Measurements from ENCODE around the gene C12orf76. TPM values are rescaled to one million over a fixed set of nuclear protein-coding genes. Genes with fewer than 3 reads are reported as not detected.
A peak's percentile ranks its signal among the peaks of the same experiment; 100 is the strongest.

C12orf76 gene, protein sequence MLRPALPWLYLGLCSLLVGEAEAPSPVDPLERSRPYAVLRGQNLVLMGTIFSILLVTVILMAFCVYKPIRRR
- 7.3 and 13.4 TPM in 2 replicates for total RNA-seq (2022)
- percentile 45 among the genes with signal in this experiment for Bru-seq, nascent RNA
- BruChase-seq, experiment 1, labeled RNA remaining after a 6-hour chase, result percentile 46 among the genes with signal in this experiment
- BruChase-seq, experiment 2, labeled RNA remaining after a 2-hour chase, result percentile 53 among the genes with signal in this experiment
- long read RNA-seq, partial matches to known transcripts, result 2 of 9 reads
- long read RNA-seq, other reads (novel, unspliced or antisense), result 4 of 9 reads

DNA sequence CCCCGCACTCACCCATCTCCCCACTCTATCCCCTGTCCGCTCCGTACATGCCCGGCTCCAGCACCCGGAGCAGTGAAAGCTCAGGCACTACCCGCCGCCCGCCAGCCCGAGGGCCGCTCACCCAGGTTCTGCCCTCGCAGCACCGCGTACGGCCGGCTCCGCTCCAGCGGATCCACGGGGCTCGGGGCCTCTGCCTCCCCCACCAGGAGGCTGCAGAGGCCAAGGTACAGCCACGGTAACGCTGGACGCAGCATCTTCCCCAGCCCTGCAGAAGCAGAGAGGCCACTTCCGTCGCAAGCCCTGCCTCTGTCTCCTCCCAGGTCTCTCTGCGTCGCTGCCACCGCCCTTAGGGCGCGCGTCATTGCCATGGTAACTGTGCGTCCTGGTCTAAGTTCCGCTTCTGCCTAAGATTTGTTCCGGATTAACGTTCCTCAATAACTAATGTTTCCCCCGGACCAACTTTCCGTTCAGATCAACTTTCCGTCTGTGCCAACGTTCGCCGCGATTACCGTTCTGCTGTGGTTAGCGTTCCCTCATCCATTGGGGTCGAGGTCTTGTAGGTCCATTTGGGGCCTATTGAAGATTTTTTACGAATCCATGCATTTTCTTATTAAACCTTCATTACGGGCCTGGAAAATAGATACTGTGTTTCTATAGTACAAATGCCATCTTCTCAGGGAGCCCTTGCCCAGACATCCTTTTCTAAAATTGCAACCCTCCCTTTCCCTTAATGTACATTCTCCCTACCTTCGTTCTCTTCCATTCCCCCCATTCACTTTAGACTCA lies at the start of gene C12orf76:
Gene C12orf76, minus strand, starts transcription at position 281 of the 786 bp plus-strand sequence. Its CDS starts 27 bp downstream, at position 254.
- TF ChIP-seq, protein P1, sequence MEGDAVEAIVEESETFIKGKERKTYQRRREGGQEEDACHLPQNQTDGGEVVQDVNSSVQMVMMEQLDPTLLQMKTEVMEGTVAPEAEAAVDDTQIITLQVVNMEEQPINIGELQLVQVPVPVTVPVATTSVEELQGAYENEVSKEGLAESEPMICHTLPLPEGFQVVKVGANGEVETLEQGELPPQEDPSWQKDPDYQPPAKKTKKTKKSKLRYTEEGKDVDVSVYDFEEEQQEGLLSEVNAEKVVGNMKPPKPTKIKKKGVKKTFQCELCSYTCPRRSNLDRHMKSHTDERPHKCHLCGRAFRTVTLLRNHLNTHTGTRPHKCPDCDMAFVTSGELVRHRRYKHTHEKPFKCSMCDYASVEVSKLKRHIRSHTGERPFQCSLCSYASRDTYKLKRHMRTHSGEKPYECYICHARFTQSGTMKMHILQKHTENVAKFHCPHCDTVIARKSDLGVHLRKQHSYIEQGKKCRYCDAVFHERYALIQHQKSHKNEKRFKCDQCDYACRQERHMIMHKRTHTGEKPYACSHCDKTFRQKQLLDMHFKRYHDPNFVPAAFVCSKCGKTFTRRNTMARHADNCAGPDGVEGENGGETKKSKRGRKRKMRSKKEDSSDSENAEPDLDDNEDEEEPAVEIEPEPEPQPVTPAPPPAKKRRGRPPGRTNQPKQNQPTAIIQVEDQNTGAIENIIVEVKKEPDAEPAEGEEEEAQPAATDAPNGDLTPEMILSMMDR (IDR thresholded peaks at IDR 0.05; ENCODE audit: unreplicated experiment), result no peak
- intact Hi-C loops (cut with micrococcal nuclease), result no loop called here
- BruUV-seq (replicated peaks), result no TSS peak

DNA sequence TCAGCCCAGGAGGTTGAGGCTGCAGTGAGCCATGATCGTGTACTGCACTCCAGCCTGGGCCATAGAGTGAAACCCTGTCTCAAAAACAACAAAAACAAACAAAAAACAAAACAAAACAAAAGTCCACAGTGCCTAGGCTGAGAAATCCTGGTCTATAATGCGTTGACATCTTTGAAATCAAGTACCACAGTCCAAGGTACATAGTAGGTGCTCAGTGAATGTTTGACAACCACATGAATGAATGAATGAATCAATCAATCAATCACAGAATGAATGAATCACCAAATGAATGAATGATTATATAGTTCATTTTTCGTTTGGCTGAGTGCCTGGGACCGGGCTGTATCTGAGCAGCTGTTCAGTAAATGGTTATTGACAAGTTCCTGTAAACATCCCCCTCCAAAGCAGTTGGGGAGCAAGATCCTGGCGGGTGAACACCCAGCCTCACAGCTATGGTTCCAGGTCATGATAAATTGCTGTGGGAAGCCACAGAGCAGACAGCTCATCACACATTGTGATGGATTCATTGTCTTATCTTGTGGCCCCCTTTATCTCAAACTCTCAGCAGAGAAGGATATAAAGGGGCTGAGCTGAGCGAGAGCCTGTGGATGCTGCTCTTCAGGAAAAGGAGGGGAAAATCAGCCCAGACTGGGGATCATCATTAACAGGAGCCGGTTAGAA lies 45.4 kb upstream of the C12orf76 start:
- DNase-seq (ENCODE audit: unreplicated experiment), result no peak
- Mint-ChIP-seq H3K9me3 (ENCODE audit: unreplicated experiment) (no peaks in the 10 kb centered on the region), H3K27me3 (ENCODE audit: insufficient read depth, unreplicated experiment) (peaks cover 27% of the 10 kb centered on the region), H3K4me3 (ENCODE audit: unreplicated experiment) (no peak overlapping the region), H3K4me1 (ENCODE audit: insufficient read depth, unreplicated experiment) (no peaks in the 10 kb centered on the region), H3K36me3 (ENCODE audit: insufficient read depth, unreplicated experiment) (no peaks in the 10 kb centered on the region), H3K27ac (ENCODE audit: low read depth, unreplicated experiment) (no peak overlapping the region)
- intact Hi-C loops (cut with micrococcal nuclease), result no loop called here
- POLR2A ChIA-PET, result no interaction called here
- TF ChIP-seq, protein P1 (IDR thresholded peaks at IDR 0.05; ENCODE audit: unreplicated experiment), result no peak
- CTCF ChIA-PET, result interaction anchor here (1.4 kb wide), 1 partner anchor 338 kb away, joined by 7 read pairs; no protein-coding TSS in a partner anchor
- BruUV-seq (replicated peaks), result no TSS peak

More for the DNA sequence above, at the start of gene C12orf76:
- Mint-ChIP-seq H3K4me1 (ENCODE audit: insufficient read depth, unreplicated experiment) (peaks cover 20% of the 10 kb centered on the region), H3K9me3 (ENCODE audit: unreplicated experiment) (no peaks in the 10 kb centered on the region), H3K27ac (ENCODE audit: low read depth, unreplicated experiment) (peak within 1 kb of the TSS; percentile 97), H3K36me3 (ENCODE audit: insufficient read depth, unreplicated experiment) (peaks cover 17% of the 10 kb centered on the region), H3K4me3 (ENCODE audit: unreplicated experiment) (peak within 1 kb of the TSS; percentile 98), H3K27me3 (ENCODE audit: insufficient read depth, unreplicated experiment) (no peaks in the 10 kb centered on the region)
- DNase-seq (ENCODE audit: unreplicated experiment), result peak; percentile 97
- ChIA-PET POLR2A (interaction anchor here (0.6 to 1.9 kb wide), 8 partner anchors 9 to 1551 kb away, joined by 3 to 15 read pairs (median 4); partner anchors contain the start of genes ANKRD13A and ARPC3), CTCF (no interaction called here)

DNA sequence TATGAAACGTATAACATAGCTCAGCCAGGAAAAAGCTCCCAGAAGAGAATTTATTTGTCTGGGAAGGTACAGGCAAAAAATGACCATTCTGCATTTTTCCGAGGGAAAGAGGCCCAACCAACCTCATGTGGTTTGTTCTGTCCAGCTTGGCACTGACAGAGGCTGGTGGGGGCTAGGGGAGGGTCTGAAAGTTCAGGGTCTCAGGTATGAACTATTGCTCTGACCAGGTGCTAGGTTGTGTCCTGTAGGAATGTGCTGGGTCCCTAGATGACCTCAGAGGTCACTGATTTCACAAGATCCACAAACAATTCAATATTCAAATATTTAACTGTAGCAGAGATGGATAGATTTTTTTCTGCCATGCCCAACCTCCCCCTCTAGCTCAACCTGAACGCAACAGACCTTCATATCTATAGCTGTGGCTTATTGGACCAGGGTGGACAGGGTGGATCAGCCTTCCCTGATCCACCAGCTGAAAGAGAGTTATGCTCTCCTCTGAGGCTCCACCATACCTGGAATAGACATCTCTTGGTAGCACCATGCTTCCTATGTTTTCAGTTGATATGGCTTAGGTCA lies 42.9 kb upstream of the C12orf76 start:
- Mint-ChIP-seq H3K36me3 (ENCODE audit: insufficient read depth, unreplicated experiment) (no peaks in the 10 kb centered on the region), H3K4me3 (ENCODE audit: unreplicated experiment) (no peak overlapping the region), H3K4me1 (ENCODE audit: insufficient read depth, unreplicated experiment) (no peaks in the 10 kb centered on the region), H3K9me3 (ENCODE audit: unreplicated experiment) (no peaks in the 10 kb centered on the region), H3K27ac (ENCODE audit: low read depth, unreplicated experiment) (no peak overlapping the region), H3K27me3 (ENCODE audit: insufficient read depth, unreplicated experiment) (peaks cover 40% of the 10 kb centered on the region)
- no peak for DNase-seq (ENCODE audit: unreplicated experiment)
- CTCF ChIA-PET, result interaction anchor here (0.7 to 2.2 kb wide), 3 partner anchors 9 to 31 kb away, joined by 3 to 19 read pairs (median 11); no protein-coding TSS in a partner anchor
- TF ChIP-seq, protein P1 (IDR thresholded peaks at IDR 0.05; ENCODE audit: unreplicated experiment), result no peak
- POLR2A ChIA-PET, result interaction anchor here (0.7 kb wide), 1 partner anchor 271 kb away, joined by 3 read pairs; no protein-coding TSS in a partner anchor
- intact Hi-C loops (cut with micrococcal nuclease), result no loop called here
- BruUV-seq (replicated peaks), result no TSS peak
